Body of pancreas (tissue), 4 donors: ENCODE data around the gene MAN2A1. TPM values are rescaled to one million over a fixed set of nuclear protein-coding genes. Genes with fewer than 3 reads are reported as not detected.

ENCODE experiments used
- ATAC-seq: fragments of 150-250 bp; one replicate; pipeline ENCODE4 v1.9.1; 2016
- DNase-seq, 4 donors: peaks; one replicate each; pipeline ENCODE4 v3.0.0-alpha.2; 2019
- H3K27ac ChIP-seq, 4 donors: fragments of 200-600 bp; sonication (generic); 1 replicate in 3 of 4; 2 replicates in 1 of 4; pipeline versions ENCODE4 v1.5.1 to v1.6.1; 2016 to 2019; ENCODE audit warnings: mild to moderate bottlenecking in 1 of 4, mixed read lengths in 1 of 4, moderate library complexity in 1 of 4
- H3K27me3 ChIP-seq, 2 donors: fragments of 200-600 bp; sonication (generic); one replicate each; pipeline ENCODE4 v1.6.0; 2016; ENCODE audit warnings: mild to moderate bottlenecking in 1 of 2
- H3K36me3 ChIP-seq, 2 donors: fragments of 200-600 bp; sonication (generic); replicated peaks in 1 of 2; 2 replicates each; pipeline ENCODE4 v1.5.1; 2016; ENCODE audit warnings: low read depth in 2 of 2; ENCODE audit not compliant: insufficient read depth in 1 of 2
- H3K4me1 ChIP-seq: fragments of 200-600 bp; sonication (generic); one replicate; pipeline ENCODE4 v1.6.0; 2016
- H3K4me3 ChIP-seq, 2 donors: fragments of 200-600 bp; sonication (generic); 1 replicate in 1 of 2; 2 replicates in 1 of 2; pipeline ENCODE4 v1.5.1; 2016 to 2019
- H3K9me3 ChIP-seq, 3 donors: fragments of 200-600 bp; sonication (generic); 1 replicate in 2 of 3; 2 replicates in 1 of 3; pipeline ENCODE4 v1.5.1; 2016
- CTCF ChIP-seq, 7 experiments: fragments of 450-650 bp in 4 of 7; fragments of 200-600 bp in 3 of 7; sonication (generic) in 3 of 7; IDR thresholded peaks; one replicate each; pipeline ENCODE4 v1.5.1; 2016 to 2019; ENCODE audit warnings: antibody characterized with exemption in 7 of 7
- POLR2A ChIP-seq, 3 donors: fragments of 450-650 bp; IDR thresholded peaks; one replicate each; pipeline ENCODE4 v1.6.1; 2016; ENCODE audit warnings: antibody characterized with exemption in 3 of 3, mild to moderate bottlenecking in 2 of 3
- WGBS, 2 donors: methylation state at CpG; one replicate each; pipeline ENCODE4 v1.1.5; 2017; 5-methylcytosine and 5-hydroxymethylcytosine counted together
- intact Hi-C: fragments of 100-400 bp; cut with DNase I; formaldehyde crosslinking; loops from one replicate; pipeline ENCODE4 v1.15.1; 2023
- total RNA-seq, 2 donors: library from RNA; depleted of rRNA; stranded (reverse); fragments of >200 nt; gene quantifications; one replicate each; pipeline ENCODE4 v1.1.0, GENCODE V29; 2016

The MAN2A1 gene
- total RNA-seq, 2 donors from 2014 or later, result 43.8 to 61.7 TPM

GRCh38 chr5:109654455-109654854, 35.3 kb upstream of the MAN2A1 start:
- DNase-seq, result no peak
- H3K4me3 ChIP-seq, result no peak overlapping the region
- no peaks in the 10 kb centered on the region for H3K27me3 ChIP-seq
- TF ChIP-seq POLR2A (IDR thresholded peaks at IDR 0.05) (no peak), CTCF (IDR thresholded peaks at IDR 0.05) (no peak)
- H3K36me3 ChIP-seq, result no peaks in the 10 kb centered on the region
- 68 to 94% methylated on average over 6 of the region's 6 CpGs for WGBS, 2 donors
- intact Hi-C loops, result no loop called here
- peaks cover 56% of the 10 kb centered on the region for H3K4me1 ChIP-seq
- no peak for ATAC-seq
- peak overlapping the region; percentile 20 to 73 (median 72) for H3K27ac ChIP-seq
- no peaks in the 10 kb centered on the region for H3K9me3 ChIP-seq

GRCh38 chr5:109655841-109656240, 33.9 kb upstream of the MAN2A1 start:
- ATAC-seq, result no peak
- no peaks in the 10 kb centered on the region for H3K27me3 ChIP-seq
- no peak for DNase-seq
- 86 to 93% methylated on average over 2 of the region's 2 CpGs for WGBS, 2 donors
- H3K9me3 ChIP-seq, result no peaks in the 10 kb centered on the region
- no peaks in the 10 kb centered on the region for H3K36me3 ChIP-seq
- intact Hi-C loops, result no loop called here
- TF ChIP-seq CTCF (IDR thresholded peaks at IDR 0.05), result no peak
- TF ChIP-seq POLR2A (IDR thresholded peaks at IDR 0.05), result no peak
- H3K27ac ChIP-seq, result no peak overlapping the region
- H3K4me3 ChIP-seq, result no peak overlapping the region
- peaks cover 51% of the 10 kb centered on the region for H3K4me1 ChIP-seq

- ATAC-seq, result peak; percentile 42
- TF ChIP-seq POLR2A (IDR thresholded peaks at IDR 0.05), result no peak
- no peak for TF ChIP-seq CTCF (IDR thresholded peaks at IDR 0.05)
- H3K4me1 ChIP-seq, result peaks cover 44% of the 10 kb centered on the region
- peak; percentile 28 to 69 (median 43) for DNase-seq
- H3K27me3 ChIP-seq, result no peaks in the 10 kb centered on the region
- WGBS, 2 donors, result 22 to 28% methylated on average over 4 of the region's 4 CpGs
- H3K4me3 ChIP-seq, result no peak overlapping the region
- intact Hi-C loops, result no loop called here
- peak overlapping the region in 3 of 4 donors; percentile 4 to 38 (median 15) for H3K27ac ChIP-seq
- no peaks in the 10 kb centered on the region for H3K36me3 ChIP-seq
- no peaks in the 10 kb centered on the region for H3K9me3 ChIP-seq
These were observed 32.9 kb upstream of the MAN2A1 start for GRCh38 chr5:109656829-109657228.

- no peak for ATAC-seq
- 77 to 98% methylated on average over 1 of the region's 1 CpG for WGBS, 2 donors
These were observed 29.8 kb upstream of the MAN2A1 start for GRCh38 chr5:109659901-109660300.

More at GRCh38 chr5:109659901-109660300, 29.8 kb upstream of the MAN2A1 start:
- intact Hi-C loops, result no loop called here
- TF ChIP-seq POLR2A (IDR thresholded peaks at IDR 0.05) (no peak), CTCF (IDR thresholded peaks at IDR 0.05) (no peak)
- peaks cover 13% of the 10 kb centered on the region for H3K4me1 ChIP-seq
- H3K4me3 ChIP-seq, result no peak overlapping the region
- no peaks in the 10 kb centered on the region for H3K36me3 ChIP-seq
- no peaks in the 10 kb centered on the region for H3K27me3 ChIP-seq
- H3K27ac ChIP-seq, result no peak overlapping the region
- DNase-seq, result no peak
- H3K9me3 ChIP-seq, result no peaks in the 10 kb centered on the region
